ENCODE data around the gene SLAIN2.
A peak's percentile ranks its signal among the peaks of the same experiment; 100 is the strongest.

SLAIN2 gene

GRCh38 chr4:48334900-48335384, 6.4 kb upstream of the SLAIN2 start:
- DNase-seq (ENCODE audit: low read depth): no peak

- DNase-seq (ENCODE audit: low read depth): no peak
These were observed 5.0 kb upstream of the SLAIN2 start for GRCh38 chr4:48336146-48336870.

GRCh38 chr4:48337731-48338130, 3.6 kb upstream of the SLAIN2 start:
- no peak for DNase-seq (ENCODE audit: low read depth)

GRCh38 chr4:48339642-48340041, 1.7 kb upstream of the SLAIN2 start:
- DNase-seq (ENCODE audit: low read depth): no peak

- no peak for DNase-seq (ENCODE audit: low read depth)
These were observed 909 bp upstream of the SLAIN2 start for GRCh38 chr4:48340276-48340964.

- DNase-seq (ENCODE audit: low read depth): peak; percentile 29
These were observed 662 bp downstream of the SLAIN2 start for GRCh38 chr4:48341776-48342605.

GRCh38 chr4:48342606-48342880, 1.2 kb downstream of the SLAIN2 start:
- DNase-seq (ENCODE audit: low read depth): peak; percentile 1

- no peak for DNase-seq (ENCODE audit: low read depth)
These were observed 1.7 kb downstream of the SLAIN2 start for GRCh38 chr4:48343035-48343434.

- DNase-seq (ENCODE audit: low read depth): no peak
These were observed 2.2 kb downstream of the SLAIN2 start for GRCh38 chr4:48343551-48343950.

- DNase-seq (ENCODE audit: low read depth): no peak
These were observed 4.2 kb downstream of the SLAIN2 start for GRCh38 chr4:48345542-48345941.

GRCh38 chr4:48346594-48346993, 5.3 kb downstream of the SLAIN2 start:
- no peak for DNase-seq (ENCODE audit: low read depth)

- no peak for DNase-seq (ENCODE audit: low read depth)
These were observed 6.1 kb downstream of the SLAIN2 start for GRCh38 chr4:48347282-48347921.

- no peak for DNase-seq (ENCODE audit: low read depth)
These were observed 9.5 kb downstream of the SLAIN2 start for GRCh38 chr4:48350871-48351270.

- no peak for DNase-seq (ENCODE audit: low read depth)
These were observed 11.5 kb downstream of the SLAIN2 start for GRCh38 chr4:48352793-48353192.

GRCh38 chr4:48356355-48356754, 15.0 kb downstream of the SLAIN2 start:
- no peak for DNase-seq (ENCODE audit: low read depth)

GRCh38 chr4:48360285-48361011, 19.1 kb downstream of the SLAIN2 start:
- DNase-seq (ENCODE audit: low read depth): no peak

GRCh38 chr4:48361012-48361400, 19.7 kb downstream of the SLAIN2 start:
- no peak for DNase-seq (ENCODE audit: low read depth)

GRCh38 chr4:48366611-48367010, 25.3 kb downstream of the SLAIN2 start:
- no peak for DNase-seq (ENCODE audit: low read depth)

- no peak for DNase-seq (ENCODE audit: low read depth)
These were observed 25.7 kb downstream of the SLAIN2 start for GRCh38 chr4:48367016-48367415.

GRCh38 chr4:48368389-48368788, 27.1 kb downstream of the SLAIN2 start:
- DNase-seq (ENCODE audit: low read depth): no peak

- no peak for DNase-seq (ENCODE audit: low read depth)
These were observed 27.9 kb downstream of the SLAIN2 start for GRCh38 chr4:48369248-48369647.

- DNase-seq (ENCODE audit: low read depth): no peak
These were observed 28.4 kb downstream of the SLAIN2 start for GRCh38 chr4:48369771-48370170.
